ENCODE results near the gene UGGT1.

UGGT1 gene

DNA sequence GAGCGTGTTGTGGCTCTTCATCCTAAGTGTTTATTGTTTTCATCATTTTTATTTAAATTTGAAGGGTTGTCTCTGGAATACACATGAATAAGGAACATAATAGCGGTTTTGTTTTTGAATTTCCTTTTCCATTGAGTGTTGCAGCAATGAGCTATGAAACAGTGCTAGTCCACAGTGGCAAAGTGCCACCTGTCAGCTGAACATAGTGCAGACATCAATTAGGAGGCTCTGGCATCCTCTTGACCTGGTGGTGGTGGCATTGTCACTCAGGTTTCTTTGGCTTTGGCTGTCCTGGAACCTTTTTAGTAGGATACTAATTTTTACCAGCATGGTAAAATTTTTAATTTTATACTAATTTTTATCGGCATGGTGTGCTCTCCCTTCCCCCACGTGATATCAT is 63.2 kb downstream of the UGGT1 start:
- CTCF ChIA-PET = no interaction called here
- no peaks in the 10 kb centered on the region for H3K9me3 Mint-ChIP-seq
- H3K4me1 Mint-ChIP-seq = no peaks in the 10 kb centered on the region
- peaks cover 42% of the 10 kb centered on the region for H3K36me3 Mint-ChIP-seq
- H3K27me3 Mint-ChIP-seq = no peaks in the 10 kb centered on the region
- H3K27ac Mint-ChIP-seq = no peak overlapping the region
- no peak overlapping the region for H3K4me3 Mint-ChIP-seq
- no peak for DNase-seq

DNA sequence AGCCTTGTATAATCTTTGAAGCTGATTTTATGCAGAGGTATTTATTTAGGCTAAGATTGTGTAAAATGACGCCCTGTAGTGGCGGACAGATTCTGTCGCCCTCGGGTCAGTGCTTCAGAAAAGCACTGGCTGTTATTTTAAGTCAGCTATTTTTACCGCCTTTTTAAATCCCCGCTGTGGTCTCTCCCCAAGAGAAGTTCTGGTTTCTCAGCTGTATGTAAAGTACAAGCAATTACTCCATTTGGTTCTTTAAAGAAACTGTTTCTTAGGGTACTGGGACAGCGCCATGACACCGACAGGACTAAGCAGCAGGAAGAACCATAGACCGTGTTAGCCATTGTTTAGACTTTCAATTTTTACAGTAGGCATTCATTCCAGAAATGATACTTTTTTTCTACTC is 65.0 kb downstream of the UGGT1 start:
- Mint-ChIP-seq H3K27me3 (no peaks in the 10 kb centered on the region), H3K4me1 (no peaks in the 10 kb centered on the region), H3K9me3 (no peaks in the 10 kb centered on the region), H3K27ac (no peak overlapping the region), H3K4me3 (no peak overlapping the region), H3K36me3 (peaks cover 51% of the 10 kb centered on the region)
- DNase-seq = no peak
- CTCF ChIA-PET = interaction anchor here (1.2 kb wide), 1 partner anchor 31 kb away, joined by 3 read pairs; no protein-coding TSS in a partner anchor

DNA sequence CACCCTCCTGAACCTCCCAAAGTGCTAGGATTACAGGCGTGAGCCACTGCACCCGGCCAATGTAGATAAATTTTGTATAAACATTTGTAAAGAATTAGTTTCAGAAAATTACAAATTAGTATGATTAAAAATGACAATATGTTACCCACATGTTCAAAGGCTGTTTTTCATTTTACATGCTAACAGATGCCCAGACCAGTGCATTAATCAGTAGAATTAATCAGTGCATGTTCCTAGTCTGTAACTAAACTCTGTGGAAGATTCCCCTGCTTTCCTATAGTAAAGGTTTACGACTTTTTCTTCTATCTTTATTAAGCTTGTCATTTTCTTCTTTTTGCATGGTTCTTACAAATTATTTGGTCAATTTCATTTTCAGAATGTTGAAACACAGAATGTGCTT is 65.8 kb downstream of the UGGT1 start:
- no peaks in the 10 kb centered on the region for H3K4me1 Mint-ChIP-seq

DNA sequence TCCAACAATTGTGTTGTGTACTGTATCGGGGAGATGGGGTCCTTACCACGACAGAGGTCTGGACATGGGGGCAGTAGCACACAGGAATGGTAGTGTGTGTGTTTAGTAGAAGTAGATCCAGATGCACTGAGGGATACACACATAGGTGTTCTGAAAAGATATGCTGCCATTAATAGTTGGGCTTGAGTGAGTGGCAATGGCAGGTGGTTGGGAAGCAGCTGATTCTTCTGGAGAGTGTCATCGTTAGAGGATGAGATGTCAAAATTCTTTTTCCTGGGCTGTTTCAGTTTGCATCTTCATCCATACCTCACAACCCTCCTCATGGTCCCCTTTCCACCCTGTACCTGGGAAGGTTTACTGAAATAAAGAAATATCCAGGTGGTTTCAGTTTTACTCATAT is 66.6 kb downstream of the UGGT1 start:
- CTCF ChIA-PET = no interaction called here
- peaks cover 49% of the 10 kb centered on the region for H3K36me3 Mint-ChIP-seq
- H3K27ac Mint-ChIP-seq = no peak overlapping the region
- no peaks in the 10 kb centered on the region for H3K27me3 Mint-ChIP-seq
- H3K4me3 Mint-ChIP-seq = no peak overlapping the region
- DNase-seq = no peak
- H3K4me1 Mint-ChIP-seq = no peaks in the 10 kb centered on the region
- no peaks in the 10 kb centered on the region for H3K9me3 Mint-ChIP-seq

More for the DNA sequence above, 65.8 kb downstream of the UGGT1 start:
- Mint-ChIP-seq H3K27me3 (no peaks in the 10 kb centered on the region), H3K4me3 (no peak overlapping the region), H3K36me3 (peaks cover 47% of the 10 kb centered on the region), H3K27ac (no peak overlapping the region), H3K9me3 (no peaks in the 10 kb centered on the region)
- no peak for DNase-seq
- CTCF ChIA-PET = no interaction called here

DNA sequence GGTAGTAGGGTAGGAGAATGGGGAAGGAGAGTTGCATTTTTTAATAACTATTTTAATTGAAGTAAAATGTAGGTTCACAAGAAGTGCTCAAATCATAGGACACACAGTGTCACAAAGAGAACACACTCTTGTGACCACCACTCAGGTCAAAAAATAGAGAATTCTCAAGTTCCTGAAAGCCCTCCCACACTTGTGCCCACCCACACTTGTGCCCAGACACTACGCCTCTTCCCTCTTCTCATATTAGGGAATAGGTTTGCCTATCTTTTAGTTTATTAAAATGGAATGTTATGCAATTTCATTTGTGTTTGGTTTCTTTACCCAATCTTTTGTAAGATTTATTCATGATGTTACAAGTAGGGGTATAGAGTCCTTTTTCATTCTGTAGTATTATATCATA is 67.2 kb downstream of the UGGT1 start:
- DNase-seq = no peak
- Mint-ChIP-seq H3K27ac (no peak overlapping the region), H3K4me3 (no peak overlapping the region), H3K9me3 (no peaks in the 10 kb centered on the region), H3K27me3 (no peaks in the 10 kb centered on the region), H3K4me1 (no peaks in the 10 kb centered on the region), H3K36me3 (peaks cover 49% of the 10 kb centered on the region)
- CTCF ChIA-PET = no interaction called here

DNA sequence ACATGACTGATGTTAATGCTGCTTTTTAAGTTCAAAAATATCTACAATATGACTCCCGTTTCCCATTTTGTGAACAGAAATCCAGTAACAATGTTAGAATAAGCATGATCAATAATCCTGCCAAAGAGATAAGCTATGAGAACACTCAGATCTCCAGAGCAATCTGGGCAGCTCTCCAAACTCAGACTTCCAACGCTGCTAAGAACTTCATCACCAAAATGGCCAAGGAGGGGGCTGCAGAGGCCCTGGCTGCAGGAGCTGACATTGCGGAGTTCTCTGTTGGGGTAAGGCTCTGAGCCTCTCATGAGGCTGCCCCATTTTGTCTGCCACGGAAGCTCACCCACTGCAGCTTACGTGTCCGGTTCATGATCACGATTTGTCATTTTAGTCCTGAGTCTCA is 68.4 kb downstream of the UGGT1 start:
- no peaks in the 10 kb centered on the region for H3K27me3 Mint-ChIP-seq
- no peaks in the 10 kb centered on the region for H3K9me3 Mint-ChIP-seq
- H3K4me3 Mint-ChIP-seq = no peak overlapping the region
- peak overlapping the region; percentile 22 for H3K27ac Mint-ChIP-seq
- CTCF ChIA-PET = interaction anchor here (0.7 kb wide), 1 partner anchor 53 kb away, joined by 7 read pairs; no protein-coding TSS in a partner anchor
- peaks cover 43% of the 10 kb centered on the region for H3K36me3 Mint-ChIP-seq
- DNase-seq = no peak
- H3K4me1 Mint-ChIP-seq = no peaks in the 10 kb centered on the region

DNA sequence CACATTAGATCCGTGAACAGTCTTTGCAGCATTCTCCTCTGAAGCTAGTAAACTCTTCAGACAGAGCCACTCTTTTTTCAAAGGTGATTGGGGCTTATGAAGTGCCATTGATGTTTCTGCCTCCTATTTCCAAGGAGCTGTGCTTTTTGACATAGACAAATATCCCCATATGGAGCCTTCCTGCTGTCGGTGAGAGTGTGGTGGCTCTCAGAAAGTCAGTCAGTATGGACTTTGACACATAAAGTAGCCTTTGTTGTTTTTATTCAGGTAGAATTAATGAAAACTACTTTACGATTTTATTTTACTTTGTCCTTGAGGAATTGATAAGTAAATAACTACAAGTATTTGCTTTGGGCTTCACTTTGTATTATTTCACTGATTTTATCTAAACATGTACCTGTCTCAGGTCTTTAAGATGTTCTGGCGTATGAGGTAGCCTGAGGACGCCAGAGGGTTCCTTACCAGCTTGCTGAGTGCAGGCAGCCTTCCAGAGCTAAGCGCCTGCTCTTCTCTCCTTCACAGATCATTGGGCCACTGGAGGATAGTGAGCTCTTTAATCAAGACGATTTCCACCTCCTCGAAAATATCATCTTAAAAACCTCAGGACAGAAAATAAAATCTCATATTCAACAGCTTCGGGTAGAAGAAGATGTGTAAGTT is 69.7 kb downstream of the UGGT1 start:
- CTCF ChIA-PET = no interaction called here
- Mint-ChIP-seq H3K27ac (no peak overlapping the region), H3K27me3 (no peaks in the 10 kb centered on the region), H3K4me3 (no peak overlapping the region), H3K4me1 (no peaks in the 10 kb centered on the region), H3K36me3 (peaks cover 37% of the 10 kb centered on the region), H3K9me3 (no peaks in the 10 kb centered on the region)
- DNase-seq = no peak

DNA sequence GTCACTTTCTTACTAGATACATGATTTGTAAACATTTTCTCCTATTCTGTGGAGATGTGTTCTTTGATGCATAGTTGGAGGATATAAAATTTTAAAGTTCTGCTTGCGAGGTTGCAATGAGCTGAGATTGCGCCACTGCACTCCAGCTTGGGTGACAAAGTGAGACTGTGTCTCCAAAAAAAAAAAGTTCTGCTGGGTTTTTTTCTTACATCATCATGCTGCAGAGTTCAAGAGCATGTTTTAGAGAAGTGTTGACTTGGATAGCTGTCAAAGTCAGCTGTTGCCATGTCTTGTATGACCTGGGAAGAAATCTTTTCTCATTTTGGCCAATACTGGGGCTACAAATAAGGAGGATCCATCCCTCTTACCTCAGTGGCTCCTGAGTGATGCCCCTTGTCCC is 71.3 kb downstream of the UGGT1 start:
- Mint-ChIP-seq H3K36me3 (peaks cover 45% of the 10 kb centered on the region), H3K4me3 (no peak overlapping the region), H3K27me3 (no peaks in the 10 kb centered on the region), H3K27ac (no peak overlapping the region), H3K9me3 (no peaks in the 10 kb centered on the region), H3K4me1 (no peaks in the 10 kb centered on the region)
- CTCF ChIA-PET = no interaction called here
- no peak for DNase-seq

DNA sequence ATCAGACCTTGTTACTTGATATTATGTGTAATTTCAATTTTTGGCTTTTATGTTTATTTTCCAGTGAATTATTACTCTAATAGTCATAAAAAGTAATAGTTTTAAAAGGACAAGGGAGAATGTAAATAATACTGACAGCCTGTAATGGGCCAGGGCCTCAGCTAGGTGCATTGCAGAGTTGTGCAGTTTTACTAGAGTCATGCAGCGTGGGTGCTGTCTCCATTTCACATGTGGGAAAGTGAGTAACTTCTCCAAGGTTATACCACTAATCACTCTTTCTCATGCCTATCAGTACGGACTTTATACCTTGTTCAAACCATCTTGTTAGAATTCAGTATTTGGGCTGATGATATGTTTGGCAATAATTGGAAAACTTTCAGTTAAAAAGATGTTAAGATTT is 73.3 kb downstream of the UGGT1 start:
- H3K27me3 Mint-ChIP-seq = no peaks in the 10 kb centered on the region
- peaks cover 14% of the 10 kb centered on the region for H3K4me1 Mint-ChIP-seq
- DNase-seq = no peak
- no peak overlapping the region for H3K4me3 Mint-ChIP-seq
- peaks cover 51% of the 10 kb centered on the region for H3K36me3 Mint-ChIP-seq
- CTCF ChIA-PET = no interaction called here
- no peak overlapping the region for H3K27ac Mint-ChIP-seq
- H3K9me3 Mint-ChIP-seq = no peaks in the 10 kb centered on the region

DNA sequence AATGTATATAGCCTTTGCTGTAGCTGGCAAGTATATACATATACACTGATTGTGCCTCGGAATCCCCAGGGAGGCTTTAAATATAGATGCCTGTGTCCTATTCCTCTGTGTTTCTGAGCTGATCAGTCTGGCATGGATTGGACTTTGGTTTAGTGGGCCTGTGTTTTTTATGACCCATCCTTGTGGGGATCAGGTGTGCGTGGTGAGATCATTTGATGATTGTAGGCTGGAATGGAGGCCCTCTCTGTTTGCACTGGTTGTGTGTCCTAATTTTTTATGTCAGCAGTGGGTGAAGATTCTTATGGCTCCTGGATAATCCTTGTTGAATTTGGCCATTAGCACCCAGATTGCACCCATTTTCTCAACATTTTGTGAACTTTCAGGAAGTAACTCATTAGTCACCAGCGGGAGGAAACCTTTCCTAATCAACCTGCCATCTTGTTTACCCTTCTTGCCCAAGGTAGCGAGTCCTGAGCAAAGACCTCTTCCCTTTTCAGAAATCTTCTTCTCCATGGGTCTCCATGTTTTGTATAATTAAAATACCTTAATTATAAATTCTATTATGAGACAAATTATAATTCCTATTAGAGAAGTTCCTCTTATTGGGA is 75.8 kb downstream of the UGGT1 start:
- H3K27ac Mint-ChIP-seq = no peak overlapping the region
- CTCF ChIA-PET = interaction anchor here (0.9 kb wide), 1 partner anchor 12 kb away, joined by 3 read pairs; no protein-coding TSS in a partner anchor
- H3K36me3 Mint-ChIP-seq = peaks cover 53% of the 10 kb centered on the region
- peaks cover 23% of the 10 kb centered on the region for H3K4me1 Mint-ChIP-seq
- no peaks in the 10 kb centered on the region for H3K27me3 Mint-ChIP-seq
- H3K4me3 Mint-ChIP-seq = no peak overlapping the region
- no peak for DNase-seq
- no peaks in the 10 kb centered on the region for H3K9me3 Mint-ChIP-seq

DNA sequence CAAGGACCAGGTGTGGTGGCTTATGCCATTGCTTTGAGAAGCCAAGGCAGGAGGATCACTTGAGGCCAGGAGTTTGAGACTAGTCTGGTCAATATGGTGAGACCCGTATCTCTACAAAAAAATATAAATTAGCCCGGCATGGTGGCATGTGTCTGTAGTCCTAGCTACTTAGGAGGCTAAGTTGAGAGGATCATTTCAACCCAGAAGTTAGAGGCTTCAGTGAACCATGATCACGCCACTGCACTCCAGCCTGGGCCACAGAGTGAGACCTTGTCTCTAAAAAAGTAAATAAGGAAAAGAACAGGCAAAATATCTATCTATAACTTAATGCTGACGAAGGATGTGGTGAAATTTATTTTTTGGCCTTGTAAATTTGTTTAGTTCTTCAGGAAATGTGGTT is 78.1 kb downstream of the UGGT1 start:
- H3K36me3 Mint-ChIP-seq = peaks cover 67% of the 10 kb centered on the region
- peaks cover 23% of the 10 kb centered on the region for H3K4me1 Mint-ChIP-seq
- no peaks in the 10 kb centered on the region for H3K9me3 Mint-ChIP-seq
- H3K27ac Mint-ChIP-seq = peak overlapping the region; percentile 62
- DNase-seq = no peak
- CTCF ChIA-PET = interaction anchor here (1.0 kb wide), 1 partner anchor 65 kb away, joined by 3 read pairs; no protein-coding TSS in a partner anchor
- no peaks in the 10 kb centered on the region for H3K27me3 Mint-ChIP-seq
- no peak overlapping the region for H3K4me3 Mint-ChIP-seq

DNA sequence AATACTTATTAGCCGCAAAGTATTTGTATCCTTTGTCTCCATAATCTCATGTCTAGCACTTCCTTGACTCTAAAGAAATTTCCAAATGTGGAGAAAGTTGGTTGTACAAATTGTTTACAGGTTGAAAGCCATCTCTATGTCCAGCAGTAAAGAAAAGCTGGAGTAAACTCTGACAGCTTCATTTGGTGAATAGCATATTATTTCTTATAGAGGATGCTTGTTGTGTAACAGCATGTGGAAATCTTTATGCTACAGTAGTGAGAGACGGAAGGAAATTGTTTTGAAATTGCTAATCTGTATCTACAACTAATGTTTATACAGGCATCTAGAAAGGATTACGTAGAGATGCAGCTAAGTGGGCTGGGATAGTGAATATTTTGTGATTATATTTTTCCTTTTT is 78.5 kb downstream of the UGGT1 start:
- no peak overlapping the region for H3K4me3 Mint-ChIP-seq
- CTCF ChIA-PET = interaction anchor here (1.0 kb wide), 2 partner anchors 63 to 65 kb away, joined by 3 read pairs; no protein-coding TSS in a partner anchor
- H3K27ac Mint-ChIP-seq = peak overlapping the region; percentile 62
- no peak for DNase-seq
- H3K27me3 Mint-ChIP-seq = no peaks in the 10 kb centered on the region
- H3K9me3 Mint-ChIP-seq = no peaks in the 10 kb centered on the region
- H3K36me3 Mint-ChIP-seq = peaks cover 67% of the 10 kb centered on the region
- H3K4me1 Mint-ChIP-seq = peaks cover 23% of the 10 kb centered on the region

DNA sequence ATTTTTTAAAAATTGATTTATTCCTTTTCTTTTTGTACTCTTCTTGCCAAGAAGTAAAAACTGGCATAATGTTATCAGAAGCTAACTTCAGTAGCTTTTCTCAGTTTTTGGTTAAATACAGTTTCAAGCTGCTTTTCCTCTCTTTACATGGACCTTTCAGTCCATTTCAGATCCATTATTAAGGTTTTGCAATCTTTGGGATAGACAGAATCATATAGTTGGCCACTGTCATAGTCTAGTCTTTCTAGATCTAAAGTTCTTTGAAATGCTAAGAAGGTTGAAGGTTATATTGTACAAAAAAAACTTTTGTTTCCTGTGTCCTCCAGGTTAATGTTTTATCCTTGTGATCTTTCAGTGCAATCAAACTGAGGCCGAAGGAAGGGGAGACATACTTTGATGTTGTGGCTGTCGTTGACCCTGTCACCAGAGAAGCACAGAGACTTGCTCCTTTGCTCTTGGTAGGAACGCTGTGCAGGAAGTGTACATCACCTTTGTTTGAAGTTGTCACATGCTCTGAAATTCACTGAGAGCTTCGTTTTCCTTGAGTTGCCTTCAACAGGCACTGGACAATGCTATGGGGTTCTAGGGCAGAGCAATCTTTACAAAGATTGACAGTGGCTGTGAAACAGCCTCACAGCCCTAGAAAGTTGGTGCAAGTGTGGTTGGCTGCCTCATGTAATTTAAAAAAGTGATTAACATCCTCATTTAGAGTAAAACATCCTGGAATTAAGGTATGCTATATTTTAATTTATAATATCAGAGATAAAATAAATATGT is 79.1 kb downstream of the UGGT1 start:
- H3K4me1 Mint-ChIP-seq = peaks cover 23% of the 10 kb centered on the region
- no peak overlapping the region for H3K4me3 Mint-ChIP-seq
- no peak overlapping the region for H3K27ac Mint-ChIP-seq
- CTCF ChIA-PET = interaction anchor here (1.0 kb wide), 2 partner anchors 63 to 64 kb away, joined by 3 read pairs; no protein-coding TSS in a partner anchor
- H3K9me3 Mint-ChIP-seq = no peaks in the 10 kb centered on the region
- DNase-seq = no peak
- no peaks in the 10 kb centered on the region for H3K27me3 Mint-ChIP-seq
- H3K36me3 Mint-ChIP-seq = peaks cover 71% of the 10 kb centered on the region

DNA sequence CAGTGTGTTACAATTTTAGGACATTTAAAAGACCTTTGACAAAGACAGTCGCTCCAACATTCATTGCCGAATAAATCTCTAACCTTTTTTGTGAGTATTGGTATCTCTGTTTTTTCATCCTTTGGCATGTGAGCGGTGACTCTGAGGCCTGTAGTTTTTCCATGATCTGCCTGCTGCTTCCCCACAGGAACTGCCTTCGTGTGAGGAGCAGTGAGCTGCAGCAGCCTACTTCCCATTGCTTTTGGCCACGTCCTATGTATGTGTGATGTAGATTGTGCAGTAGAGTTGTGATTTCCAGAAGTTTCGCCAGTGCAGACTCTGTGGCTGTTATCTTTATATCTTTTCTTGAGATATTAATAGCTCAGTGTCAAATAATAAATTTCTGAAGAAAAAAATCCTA is 79.8 kb downstream of the UGGT1 start:
- DNase-seq = no peak
- H3K9me3 Mint-ChIP-seq = no peaks in the 10 kb centered on the region
- no peaks in the 10 kb centered on the region for H3K27me3 Mint-ChIP-seq
- H3K4me1 Mint-ChIP-seq = peaks cover 23% of the 10 kb centered on the region
- CTCF ChIA-PET = no interaction called here
- H3K27ac Mint-ChIP-seq = no peak overlapping the region
- no peak overlapping the region for H3K4me3 Mint-ChIP-seq
- peaks cover 74% of the 10 kb centered on the region for H3K36me3 Mint-ChIP-seq

All from activated naive CD4-positive, alpha-beta T cell treated with anti-CD3 and anti-CD28 coated beads, Interleukin-2, amount 10 ng/mL, durations not matched to agents 7 days and 5 days (primary cell).